Putamen (tissue), 1 donor: ENCODE measurements around the gene PLTP.
A peak's percentile ranks its signal among the peaks of the same experiment; 100 is the strongest.
"Not testable (repeated sequence)": the region's sequence is repeated elsewhere in the genome, so short reads cannot be mapped to it uniquely, and the experiment has no call there.

Experiments used
- DNase-seq: peaks from one replicate; pipeline ENCODE4 v3.0.0-alpha.2; 2016; ENCODE audit warnings: low spot score

The PLTP gene

DNA sequence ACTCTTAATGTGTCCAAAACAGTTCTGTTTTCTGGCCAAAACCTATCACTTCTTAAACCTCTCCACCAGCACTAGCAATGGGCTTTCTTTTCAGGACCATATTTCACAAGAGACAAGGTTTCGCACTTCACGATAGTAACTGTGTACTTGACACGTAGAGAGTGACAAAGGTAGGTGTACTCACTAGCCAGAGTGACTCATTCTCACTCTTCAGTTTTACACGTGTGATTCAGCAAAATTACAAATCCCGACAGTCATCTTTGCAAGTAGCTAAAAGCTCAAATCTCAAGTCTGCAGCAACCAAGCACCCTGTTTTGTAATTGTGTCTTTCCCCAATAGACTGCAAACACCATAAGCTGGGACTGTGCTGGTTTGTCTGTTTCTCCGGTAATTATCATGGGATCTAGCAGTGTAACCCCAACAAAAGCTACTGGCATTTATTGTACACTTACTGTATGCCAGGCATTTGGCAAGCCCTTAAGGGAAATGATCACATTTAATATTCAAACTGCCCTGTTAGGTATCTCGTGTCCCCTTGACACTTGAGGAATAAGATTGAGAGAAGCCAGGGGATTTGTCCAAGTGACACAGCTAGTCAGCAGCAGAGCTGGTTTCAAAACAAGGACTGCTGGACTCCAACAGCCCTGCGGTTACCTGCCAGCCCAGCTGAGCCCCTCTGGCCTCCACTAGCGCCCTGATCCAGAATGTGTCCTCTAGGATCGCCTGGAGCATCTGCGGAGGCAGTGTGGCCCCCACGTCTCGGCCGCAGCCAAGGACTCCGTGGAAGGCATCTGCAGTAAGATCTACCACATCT is 32.4 kb upstream of the PLTP start:
- peak; percentile 56 for DNase-seq

DNA sequence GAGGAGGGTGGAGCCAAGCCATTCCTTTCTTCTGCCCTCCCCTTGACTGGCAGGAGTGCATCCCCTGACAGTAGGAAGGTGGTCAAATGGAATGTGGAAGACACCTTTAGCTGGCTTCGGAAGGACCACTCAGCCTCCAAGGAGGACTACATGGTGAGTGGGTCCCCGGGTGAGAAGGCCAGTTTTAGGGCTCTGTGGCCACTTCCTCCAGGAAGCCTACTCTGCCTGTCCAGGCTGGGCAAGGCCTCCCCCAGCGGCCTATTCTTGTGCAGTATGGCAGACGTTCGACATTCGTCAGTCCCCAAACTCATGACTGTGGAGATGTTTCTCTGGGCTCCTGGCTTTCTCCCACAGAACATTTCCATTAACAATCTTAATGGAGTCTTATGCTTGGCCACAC is 31.7 kb upstream of the PLTP start:
- DNase-seq: no peak

DNA sequence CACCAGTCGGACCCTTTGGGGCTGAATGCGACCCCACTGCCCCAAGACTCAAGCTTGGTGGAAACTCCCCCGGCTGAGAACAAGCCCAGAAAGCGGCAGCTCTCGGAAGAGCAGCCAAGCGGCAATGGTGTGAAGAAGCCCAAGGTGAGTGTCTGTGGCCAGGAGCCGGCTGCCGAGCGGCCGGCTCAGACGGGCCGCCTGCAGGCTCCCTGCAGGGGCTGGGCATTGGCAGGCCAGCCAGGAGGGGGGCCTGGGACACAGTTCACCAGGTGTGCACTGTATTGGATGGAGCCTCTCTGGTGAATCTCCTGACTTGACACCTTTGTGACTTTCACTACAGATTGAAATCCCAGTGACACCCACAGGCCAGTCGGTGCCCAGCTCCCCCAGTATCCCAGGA is 28.5 kb upstream of the PLTP start:
- no peak for DNase-seq

DNA sequence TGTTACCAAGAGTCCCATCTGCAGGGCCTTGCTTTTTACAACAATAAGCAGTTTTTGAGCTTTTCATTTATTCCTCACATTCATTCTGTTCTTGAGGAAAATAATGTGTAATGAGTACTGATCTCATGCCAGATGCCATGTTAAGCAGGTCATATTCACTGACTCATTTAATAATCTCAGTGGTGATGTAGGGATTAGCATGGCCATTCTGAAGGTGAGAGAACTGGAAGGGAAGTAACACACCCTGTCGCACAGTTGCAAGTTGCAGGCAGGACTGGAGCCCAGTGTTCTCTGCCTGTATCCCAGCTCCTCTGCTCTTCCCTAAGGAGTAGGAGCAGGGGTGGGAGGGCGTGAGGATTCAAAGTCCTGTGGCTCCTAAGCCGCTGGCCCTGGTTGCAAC is 28.1 kb upstream of the PLTP start:
- no peak for DNase-seq

DNA sequence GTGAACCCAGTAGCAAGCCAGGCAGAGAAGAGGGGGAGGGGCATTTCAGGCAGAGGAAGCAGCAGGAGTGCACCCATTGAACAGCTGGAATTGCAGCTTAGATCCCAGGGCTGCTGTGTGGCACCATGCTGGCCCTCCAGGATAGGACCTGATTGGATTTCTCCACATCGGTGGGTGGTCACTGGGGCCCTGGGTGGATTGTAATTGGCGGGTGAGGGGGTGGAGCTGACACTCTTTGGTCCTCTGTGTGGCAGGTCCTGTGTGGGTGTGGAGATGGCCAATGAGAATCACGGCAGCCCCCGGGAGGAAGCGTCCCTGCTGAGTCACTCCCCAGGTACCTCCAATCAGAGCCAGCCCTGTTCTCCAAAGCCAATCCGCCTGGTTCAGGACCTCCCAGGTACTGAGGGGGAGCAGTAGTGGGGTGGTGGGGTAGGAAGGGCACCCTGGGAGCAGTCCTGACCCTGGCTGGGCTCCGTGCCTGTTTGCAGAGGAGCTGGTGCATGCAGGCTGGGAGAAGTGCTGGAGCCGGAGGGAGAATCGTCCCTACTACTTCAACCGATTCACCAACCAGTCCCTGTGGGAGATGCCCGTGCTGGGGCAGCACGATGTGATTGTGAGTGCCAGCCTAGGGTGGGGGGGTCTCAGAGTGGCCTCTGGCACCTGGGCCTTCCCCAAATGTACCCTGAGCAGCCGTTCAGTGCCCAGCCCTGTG is 26.9 kb upstream of the PLTP start:
- no peak for DNase-seq

DNA sequence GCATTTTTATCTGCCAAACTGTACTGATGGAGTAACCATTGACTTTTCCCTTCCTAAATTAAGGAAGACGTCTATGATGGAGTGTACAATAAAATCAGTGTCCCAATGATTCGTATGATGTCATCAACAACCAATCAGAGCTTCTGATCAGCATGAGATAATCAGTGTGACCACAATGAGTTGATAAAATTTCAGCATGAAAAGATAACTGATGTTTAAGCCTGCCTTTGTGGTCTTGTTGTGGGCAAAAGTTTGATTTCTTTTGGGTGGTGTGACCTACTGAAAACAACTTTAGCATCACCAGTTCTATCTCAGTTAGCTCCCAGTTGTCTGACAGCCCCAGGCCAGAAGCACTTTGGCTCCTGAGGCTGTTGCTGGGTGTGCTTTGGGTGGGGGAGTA is 25.8 kb upstream of the PLTP start:
- no peak for DNase-seq

DNA sequence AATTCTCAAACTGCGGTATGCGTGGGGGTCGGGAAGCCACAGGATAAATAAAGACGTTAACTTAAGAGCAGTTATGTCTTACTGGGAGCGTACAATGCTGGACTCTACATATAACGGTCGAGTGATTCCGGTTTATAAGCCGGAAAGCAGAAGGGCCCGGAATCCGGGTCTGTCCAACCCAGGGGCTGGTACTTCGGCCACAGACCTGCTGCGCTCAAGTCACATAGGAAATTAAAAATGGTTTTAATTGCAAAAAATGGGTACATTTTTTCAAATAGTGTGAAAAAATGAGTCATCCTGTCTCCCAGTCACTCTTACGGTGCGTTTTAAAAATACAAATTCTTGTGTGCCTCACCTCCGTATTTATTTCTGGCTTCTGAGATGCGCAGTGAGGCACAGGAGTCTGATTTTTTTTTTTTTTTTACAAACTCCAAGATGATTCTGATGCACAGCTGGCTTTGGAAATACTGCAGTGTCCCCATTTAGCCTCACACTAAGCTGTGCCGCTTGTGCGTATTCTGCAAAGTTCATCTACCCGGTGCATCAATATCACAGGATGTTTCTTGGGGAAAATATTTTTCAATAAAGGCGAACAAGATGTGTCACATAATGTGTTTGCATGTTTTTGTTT is 23.6 kb upstream of the PLTP start:
- peak; percentile 47 for DNase-seq

DNA sequence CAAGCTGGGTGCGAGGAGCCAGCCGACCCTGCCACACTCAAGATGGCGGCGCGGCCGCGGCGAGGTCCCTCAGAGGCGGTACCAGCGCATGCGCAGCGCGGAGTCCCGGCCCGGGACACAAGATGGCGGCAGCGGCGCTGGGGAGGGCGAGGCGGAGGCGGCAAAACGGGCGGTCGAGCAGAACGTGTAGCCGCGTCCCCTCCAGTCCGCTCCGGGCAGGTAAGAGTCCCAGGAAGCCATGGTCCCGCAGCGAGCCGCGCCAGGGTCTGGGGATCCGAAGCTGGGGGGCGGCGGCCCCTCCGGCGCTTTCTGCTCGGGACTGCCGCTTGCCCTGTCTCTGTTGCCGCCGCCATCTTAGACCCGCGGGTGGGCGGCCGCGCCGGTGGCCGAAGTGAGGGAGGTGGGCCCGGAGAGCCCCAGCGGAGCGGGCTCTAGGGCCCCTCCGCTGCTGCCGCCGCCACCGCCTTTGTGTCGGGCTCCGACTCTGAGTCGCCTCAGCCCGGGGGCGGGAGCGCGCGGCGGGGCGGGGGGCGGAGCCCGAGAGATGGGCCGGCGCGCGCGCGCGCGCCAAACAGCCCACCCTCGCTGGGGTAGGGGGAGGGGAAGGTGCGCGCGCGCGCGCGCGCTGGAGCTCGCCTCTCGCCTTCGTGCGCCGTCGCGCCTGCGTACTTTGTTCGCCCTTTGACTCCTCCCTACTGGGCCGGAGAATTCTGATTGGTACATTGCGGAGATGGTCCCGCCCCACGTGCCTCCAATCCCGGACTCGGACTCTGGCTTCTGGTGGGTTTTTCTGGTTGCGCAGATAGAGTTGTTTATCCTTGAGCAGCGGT is 22.8 kb upstream of the PLTP start, which contains the start of gene PCIF1:
PCIF1 (plus strand) TSS at position 98 of the 830 bp plus-strand sequence. CDS start 4,317 bp downstream, outside the sequence.
- peak; percentile 98 for DNase-seq

DNA sequence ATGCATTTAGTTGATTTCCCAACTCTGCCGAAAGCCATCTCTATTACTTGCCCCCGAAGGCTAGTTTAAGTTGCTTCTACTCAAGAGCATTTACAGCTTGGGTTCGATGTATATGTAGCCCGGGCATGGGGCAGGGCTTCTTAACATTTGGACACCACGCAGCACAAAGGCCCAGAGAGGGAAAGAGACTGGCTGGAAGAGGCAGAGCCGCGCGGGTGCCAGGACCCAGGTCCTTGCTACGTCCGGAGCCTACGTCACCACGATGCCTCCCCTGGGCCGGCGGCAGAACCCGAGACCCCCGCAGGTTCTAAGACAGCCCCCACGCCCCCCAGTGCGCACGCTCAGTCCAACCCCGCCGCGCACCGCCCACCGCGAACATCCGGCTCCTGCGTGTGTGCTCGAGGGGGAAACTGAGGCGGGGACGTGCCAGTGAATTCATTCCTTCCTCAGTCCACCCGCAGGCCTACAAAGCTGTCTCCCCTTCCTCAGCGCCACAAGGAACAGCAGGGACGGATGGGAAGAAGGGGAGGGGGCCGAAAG is 22.2 kb upstream of the PLTP start:
- peak; percentile 78 for DNase-seq

DNA sequence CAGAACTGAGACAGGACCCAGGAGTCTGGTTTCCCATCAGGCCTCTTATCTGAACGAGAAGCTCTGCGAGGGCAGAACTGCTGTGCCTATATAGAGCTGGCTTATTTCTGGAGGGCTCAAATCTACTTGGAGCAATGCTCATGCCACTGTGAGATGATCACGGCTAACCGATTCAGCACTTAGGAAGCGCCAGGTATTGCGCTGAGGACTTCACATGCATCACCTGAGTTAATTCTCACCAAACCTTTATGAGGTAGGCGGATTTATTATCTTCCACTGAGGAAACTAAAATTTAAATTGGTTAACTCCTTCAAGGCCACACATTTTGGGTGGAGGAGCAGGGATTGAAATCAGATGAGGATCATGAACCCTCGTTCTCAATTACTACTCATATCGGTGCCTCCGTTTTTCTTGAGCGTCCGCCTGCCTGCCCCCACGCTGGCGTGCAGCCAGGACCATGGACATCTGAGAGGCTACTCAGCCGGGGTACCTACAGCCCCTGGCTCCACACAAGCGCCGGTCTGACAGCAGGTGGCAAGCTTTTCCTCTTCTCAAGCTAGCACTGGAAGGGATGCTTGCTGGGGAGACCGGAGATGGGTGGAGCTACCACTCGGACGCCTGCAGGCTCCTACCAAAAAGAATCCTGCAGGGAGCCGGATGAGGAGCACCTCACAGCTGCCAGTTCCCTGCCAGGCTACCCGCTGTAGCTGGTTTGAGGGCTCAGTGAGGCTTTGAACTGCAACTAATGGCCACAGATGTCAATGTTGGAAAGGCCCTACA is 21.5 kb upstream of the PLTP start:
- DNase-seq: peak; percentile 77

DNA sequence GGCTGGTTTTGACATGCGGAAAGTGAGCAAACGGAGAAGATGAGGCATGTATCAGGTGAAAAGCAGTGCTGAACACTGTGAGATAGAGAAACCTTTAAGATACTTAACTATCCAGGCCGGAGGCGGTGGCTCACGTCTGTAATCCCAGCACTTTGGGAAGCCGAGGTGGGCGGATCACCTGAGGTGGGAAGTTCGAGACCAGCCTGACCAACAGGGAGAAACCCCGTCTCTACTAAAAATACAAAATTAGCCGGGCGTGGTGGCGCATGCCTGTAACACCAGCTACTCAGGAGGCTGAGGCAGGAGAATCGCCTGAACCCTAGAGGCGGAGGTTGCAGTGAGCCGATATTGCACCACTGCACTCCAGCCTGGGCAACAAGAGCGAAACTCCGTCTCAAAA is 19.7 kb upstream of the PLTP start:
- not testable (repeated sequence) for DNase-seq

DNA sequence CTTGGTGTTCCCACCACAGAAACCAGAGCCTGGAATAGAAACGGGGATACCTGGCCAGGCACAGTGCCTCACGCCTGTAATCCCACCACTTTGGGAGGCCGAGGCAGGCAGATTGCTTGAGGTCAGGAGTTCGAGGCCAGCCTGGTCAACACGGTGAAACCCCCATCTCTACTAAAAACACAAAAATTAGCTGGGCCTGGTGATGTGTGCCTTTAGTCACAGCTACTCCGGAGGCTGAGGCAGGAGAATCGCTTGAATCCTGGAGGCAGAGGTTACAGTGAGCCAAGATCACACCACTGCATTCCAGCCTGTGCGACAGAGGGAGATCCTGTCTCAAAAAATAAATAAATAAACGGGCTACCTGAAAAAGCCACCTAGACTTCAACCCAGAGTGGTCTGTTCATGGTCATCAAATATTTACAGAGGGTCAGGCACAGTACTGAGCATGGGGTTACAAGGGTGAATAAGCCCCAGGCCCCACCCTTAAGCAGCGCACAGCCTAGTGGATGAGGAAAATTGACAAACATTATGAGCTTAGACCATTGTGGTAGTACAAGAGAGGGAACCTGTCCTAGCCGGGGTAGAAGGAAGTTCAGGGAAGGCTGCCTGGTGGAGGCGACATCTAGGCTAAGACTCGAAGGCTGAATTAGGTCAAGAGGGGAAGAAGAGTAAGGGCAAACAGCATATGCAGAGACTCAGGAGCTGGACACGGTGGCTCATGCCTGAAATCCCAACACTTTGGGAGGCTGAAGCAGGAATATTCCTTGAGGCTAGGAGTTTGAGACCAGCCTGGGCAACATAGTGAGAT is 15.3 kb upstream of the PLTP start:
- no peak for DNase-seq

DNA sequence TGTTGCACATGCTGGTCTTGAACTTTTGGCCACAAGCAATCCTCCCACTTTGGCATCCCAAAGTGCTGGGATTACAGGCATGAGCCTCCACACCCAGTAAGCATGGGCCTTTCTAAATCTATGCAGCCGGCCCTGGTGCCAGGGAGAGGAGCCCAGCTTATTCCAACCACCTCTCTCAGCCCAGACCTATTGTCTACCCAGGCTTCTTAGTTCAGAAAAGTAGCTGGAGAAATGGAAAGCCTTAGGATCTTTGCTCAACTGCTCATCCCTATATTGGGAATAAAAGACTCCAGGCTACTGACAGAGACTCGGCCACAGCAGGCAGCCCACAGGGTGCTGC is 14.7 kb upstream of the PLTP start:
- DNase-seq: no peak

DNA sequence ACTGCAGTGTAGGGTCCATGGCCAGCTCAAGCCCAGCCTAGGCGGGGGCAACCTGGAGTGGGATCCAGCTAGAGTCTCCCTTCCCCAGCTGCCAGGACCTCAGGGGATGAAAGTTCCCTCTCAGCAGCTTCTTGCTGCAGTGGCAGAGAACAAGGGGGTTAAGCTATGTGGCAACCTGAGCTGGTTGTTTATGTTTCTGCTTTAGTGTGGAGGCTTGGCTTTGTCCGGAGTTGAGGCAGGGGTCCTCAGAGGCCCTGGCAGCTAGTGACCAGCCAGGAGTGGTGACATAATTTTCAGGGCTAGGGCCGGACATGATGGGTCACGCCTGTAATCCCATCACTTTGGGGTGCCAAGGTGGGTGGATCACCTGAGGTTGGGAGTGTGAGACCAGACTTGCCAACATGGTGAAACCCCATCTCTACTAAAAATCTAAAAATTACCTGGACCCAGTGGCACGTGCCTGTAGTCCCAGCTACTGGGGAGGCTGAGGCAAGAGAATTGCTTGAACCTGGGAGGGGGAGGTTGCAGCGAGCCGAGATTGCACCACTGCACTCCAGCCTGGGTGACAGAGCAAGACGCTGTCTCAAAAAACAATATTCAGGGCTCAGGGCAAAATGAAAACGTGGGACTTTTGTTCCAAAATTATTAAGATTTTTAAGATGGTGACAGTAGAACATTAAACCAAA is 14.0 kb upstream of the PLTP start:
- no peak for DNase-seq

DNA sequence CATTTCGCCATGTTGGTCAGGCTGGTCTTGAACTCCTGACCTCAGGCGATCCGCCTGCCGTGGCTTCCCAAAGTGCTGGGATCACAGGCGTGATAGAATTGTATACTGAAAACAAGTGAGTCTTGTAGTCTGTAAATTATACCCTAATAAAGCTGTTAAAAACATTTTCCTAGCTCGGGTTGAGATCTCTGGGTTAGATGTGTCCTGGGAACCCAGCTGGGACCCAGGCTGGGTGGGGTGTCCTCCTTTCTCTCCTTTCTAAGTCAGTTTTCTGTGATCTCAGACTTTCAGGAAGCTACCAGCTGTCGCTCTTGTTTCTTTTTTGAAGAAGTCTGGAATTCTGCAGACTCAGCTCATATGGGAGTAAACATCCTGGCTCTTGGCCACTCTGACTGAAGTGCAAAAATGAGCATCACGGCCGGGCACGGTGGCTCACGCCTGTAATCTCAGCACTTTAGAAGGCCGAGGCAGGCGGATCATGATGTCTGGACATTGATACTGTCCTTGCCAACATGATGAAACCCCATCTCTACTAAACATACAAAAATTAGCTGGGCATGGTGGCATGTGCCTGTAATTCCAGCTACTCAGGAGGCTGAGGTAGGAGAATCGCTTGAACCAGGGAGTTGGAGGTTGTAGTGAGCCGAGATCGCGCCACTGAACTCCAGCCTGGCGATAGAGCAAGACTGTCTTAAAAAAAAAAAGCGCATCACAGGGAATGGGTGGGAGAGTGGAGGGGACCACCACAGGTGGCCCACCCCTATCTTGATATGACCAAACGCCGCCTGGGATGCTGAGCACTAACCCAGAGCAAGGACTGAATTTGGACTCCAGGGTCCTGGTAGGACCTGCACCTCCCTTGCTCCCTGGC is 12.7 kb upstream of the PLTP start:
- no peak for DNase-seq

DNA sequence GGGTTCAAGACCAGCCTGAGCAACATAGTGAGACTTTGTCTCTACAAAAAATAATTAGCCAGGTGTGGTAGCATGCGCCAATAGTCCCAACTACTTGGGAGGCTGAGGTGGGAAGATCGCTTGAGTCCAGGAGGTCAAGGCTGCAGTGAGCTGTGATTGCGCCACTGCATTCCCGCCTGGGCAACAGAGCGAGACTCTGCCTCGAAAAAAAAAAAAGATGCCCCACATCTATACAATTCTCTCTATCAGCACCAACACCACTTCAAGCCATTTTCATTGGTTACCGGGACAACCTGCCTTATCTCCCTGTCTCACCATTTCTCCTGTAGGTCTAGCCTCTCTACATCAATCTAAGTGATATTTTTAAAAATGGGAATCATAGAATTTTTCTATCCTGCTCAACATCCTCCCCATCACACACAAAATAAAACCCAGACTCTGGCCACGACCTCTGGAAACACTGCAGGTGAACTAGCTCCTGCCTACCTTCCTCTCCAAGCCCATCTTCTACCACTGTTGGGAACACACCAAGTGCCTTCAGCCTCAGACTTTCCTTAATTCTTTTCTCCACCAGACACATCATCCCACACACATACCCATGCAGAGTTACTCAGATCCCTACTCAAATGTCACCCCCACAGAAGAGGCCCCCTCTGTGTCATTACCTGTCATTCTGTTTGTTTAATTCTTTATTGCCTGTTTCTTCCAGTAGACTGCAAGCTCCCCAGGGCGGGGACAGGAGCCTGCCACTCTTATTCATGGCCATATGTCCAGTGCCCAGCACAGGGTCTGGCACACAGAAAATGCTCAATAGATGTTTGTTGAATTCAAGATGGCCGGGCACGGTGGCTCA is 9.6 kb upstream of the PLTP start:
- DNase-seq: no peak

DNA sequence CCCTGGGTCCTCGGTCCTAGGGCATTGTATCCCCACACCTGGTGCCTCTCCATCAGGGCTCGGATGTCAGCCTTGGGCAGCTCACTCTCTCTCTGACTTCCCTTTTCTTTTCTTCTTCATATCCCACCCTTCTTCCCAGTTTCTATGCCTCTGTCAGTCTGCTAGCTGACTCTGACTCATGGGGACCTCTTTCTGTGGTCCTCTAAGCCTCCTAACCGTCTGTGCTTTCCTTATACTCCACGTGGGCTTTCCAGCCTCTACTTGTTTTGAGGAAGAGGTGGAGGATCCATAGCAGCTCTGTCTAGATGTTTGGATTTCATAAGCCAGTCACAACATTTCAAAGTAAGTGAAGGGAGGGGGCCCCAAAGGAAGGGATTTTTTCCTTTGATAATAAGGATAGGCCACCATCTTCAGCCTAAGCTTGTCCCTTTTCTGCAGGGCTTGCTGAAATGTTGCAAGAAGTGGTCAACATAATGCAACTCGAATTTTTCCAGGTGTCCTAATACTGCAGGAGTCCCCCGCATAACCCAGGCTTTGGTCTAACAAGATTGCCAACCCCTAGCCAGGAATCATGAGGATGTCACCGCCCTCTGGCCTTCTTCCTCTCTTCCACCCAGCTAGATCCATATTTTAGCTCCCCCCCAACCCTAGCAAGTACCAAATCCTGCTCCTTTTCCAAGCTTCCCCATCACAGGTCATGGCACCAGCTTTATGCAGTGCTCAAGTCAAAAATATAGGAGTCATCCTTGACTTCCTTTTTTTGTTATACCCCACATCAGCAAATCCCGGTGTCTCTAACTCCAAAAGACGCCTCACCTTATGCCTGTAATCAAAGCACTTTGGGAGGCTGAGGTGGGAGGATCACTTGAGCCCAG is 8.7 kb upstream of the PLTP start:
- DNase-seq: no peak
